Activated CD4-positive, alpha-beta T cell treated with anti-CD3 and anti-CD28 coated beads for 1 hour (primary cell): ENCODE measurements around the gene C6orf136.
"Not testable (repeated sequence)": the region's sequence is repeated elsewhere in the genome, so short reads cannot be mapped to it uniquely, and the experiment has no call there.

ENCODE experiments used
- DNase-seq: peaks from one replicate; pipeline ENCODE4 v3.0.0-alpha.2; 2020

C6orf136 gene

GRCh38 chr6:30615958-30616810 lies 30.7 kb upstream of the C6orf136 start:
- no peak for DNase-seq

GRCh38 chr6:30616811-30617564 lies 29.9 kb upstream of the C6orf136 start, which contains the start of gene PPP1R10:
Gene PPP1R10, minus strand, starts transcription at chr6:30617243. Its CDS starts 7,299 bp downstream, at chr6:30609944.
- DNase-seq = peak; percentile 97

- peak; percentile 97 for DNase-seq
These were observed 29.2 kb upstream of the C6orf136 start, which contains the start of gene MRPS18B for GRCh38 chr6:30617565-30618269. Gene MRPS18B, plus strand, starts transcription at chr6:30617840. Its CDS starts 26 bp downstream, at chr6:30617866.

GRCh38 chr6:30618270-30618797 lies 28.6 kb upstream of the C6orf136 start:
- DNase-seq = no peak

- DNase-seq = no peak
These were observed 27.4 kb upstream of the C6orf136 start for GRCh38 chr6:30619561-30619960.

GRCh38 chr6:30625511-30625910 lies 21.4 kb upstream of the C6orf136 start:
- DNase-seq = no peak

GRCh38 chr6:30626484-30627366 lies 20.2 kb upstream of the C6orf136 start, which contains the start of gene ATAT1:
Gene ATAT1, plus strand, starts transcription at chr6:30626874.
- DNase-seq = peak; percentile 81

- DNase-seq = no peak
These were observed 11.1 kb upstream of the C6orf136 start for GRCh38 chr6:30635834-30636233.

GRCh38 chr6:30640481-30640880 lies 6.5 kb upstream of the C6orf136 start:
- DNase-seq = no peak

GRCh38 chr6:30641048-30641447 lies 5.9 kb upstream of the C6orf136 start:
- DNase-seq = no peak

GRCh38 chr6:30643656-30644055 lies 3.3 kb upstream of the C6orf136 start:
- DNase-seq = no peak

GRCh38 chr6:30644769-30645168 lies 2.2 kb upstream of the C6orf136 start:
- DNase-seq = no peak

GRCh38 chr6:30645989-30646388 lies 944 bp upstream of the C6orf136 start:
- DNase-seq = no peak

- DNase-seq = peak; percentile 72
These were observed 546 bp downstream of the C6orf136 start for GRCh38 chr6:30647242-30648116.

GRCh38 chr6:30651143-30651542 lies 4.2 kb downstream of the C6orf136 start:
- no peak for DNase-seq

GRCh38 chr6:30654798-30655742 lies 8.1 kb downstream of the C6orf136 start:
- no peak for DNase-seq

GRCh38 chr6:30655743-30656094 lies 8.8 kb downstream of the C6orf136 start:
- DNase-seq = no peak

GRCh38 chr6:30656513-30656912 lies 9.6 kb downstream of the C6orf136 start:
- no peak for DNase-seq

- DNase-seq = no peak
These were observed 10.5 kb downstream of the C6orf136 start for GRCh38 chr6:30657454-30657853.

- not testable (repeated sequence) for DNase-seq
These were observed 11.0 kb downstream of the C6orf136 start for GRCh38 chr6:30657922-30658321.
